DND-41 (cell line): ENCODE data around the gene TBL1X.

ENCODE experiments used
- ATAC-seq: fragments of 200-7000 bp; cut with Tn5 transposase; 3 replicates; pipeline ENCODE4 v1.9.1; 2021; ENCODE audit warnings: low read depth; ENCODE audit not compliant: insufficient read depth
- DNase-seq: peaks from one replicate; pipeline ENCODE4 v3.0.0-alpha.2; 2020
- H2AFZ ChIP-seq: 2 replicates; pipeline ENCODE4 v1.6.0; 2012; ENCODE audit warnings: low read depth, low read length
- H3K27ac ChIP-seq: 2 replicates; pipeline ENCODE4 v1.5.1; 2012; ENCODE audit warnings: low read length, inconsistent platforms
- H3K27me3 ChIP-seq: fragments of 200-600 bp; sonication (generic); 2 replicates; pipeline ENCODE4 v1.6.0; 2012; ENCODE audit warnings: low read length, mild to moderate bottlenecking, inconsistent platforms; ENCODE audit not compliant: insufficient read depth, poor library complexity
- H3K36me3 ChIP-seq: 2 replicates; pipeline ENCODE4 v1.5.1; 2012; ENCODE audit warnings: low read length, inconsistent platforms; ENCODE audit not compliant: insufficient read depth
- H3K4me1 ChIP-seq: 2 replicates; pipeline ENCODE4 v1.5.1; 2012; ENCODE audit warnings: mild to moderate bottlenecking, low read length; ENCODE audit not compliant: insufficient read depth
- H3K4me2 ChIP-seq: 2 replicates; pipeline ENCODE4 v1.6.0; 2012; ENCODE audit warnings: mild to moderate bottlenecking, moderate library complexity, low read length, inconsistent platforms; ENCODE audit not compliant: insufficient read depth
- H3K4me3 ChIP-seq, 2 experiments: fragments of 200-600 bp in 1 of 2; shearing (Covaris generic) in 1 of 2; 2 replicates each; pipeline ENCODE4 v1.5.1; 2012 to 2016; ENCODE audit warnings: inconsistent platforms in 2 of 2, low read length in 2 of 2, mild to moderate bottlenecking in 2 of 2, low read depth in 1 of 2, moderate library complexity in 1 of 2
- H3K79me2 ChIP-seq: 2 replicates; pipeline ENCODE4 v1.6.0; 2012; ENCODE audit warnings: low read length, inconsistent platforms; ENCODE audit not compliant: insufficient read depth
- H3K9ac ChIP-seq: 2 replicates; pipeline ENCODE4 v1.6.0; 2012; ENCODE audit warnings: low read depth, mild to moderate bottlenecking, inconsistent platforms, low read length, moderate library complexity
- H3K9me3 ChIP-seq: 2 replicates; pipeline ENCODE4 v1.5.1; 2012; ENCODE audit warnings: low read length, moderate library complexity, mild to moderate bottlenecking, inconsistent platforms; ENCODE audit not compliant: insufficient read depth, severe bottlenecking
- H4K20me1 ChIP-seq: 2 replicates; pipeline ENCODE4 v1.6.0; 2012; ENCODE audit warnings: low read length; ENCODE audit not compliant: insufficient read depth
- CTCF ChIP-seq: IDR thresholded peaks from 2 replicates; pipeline ENCODE4 v1.5.1; 2012; ENCODE audit warnings: borderline replicate concordance, low read length, moderate library complexity, mild to moderate bottlenecking; ENCODE audit not compliant: poor library complexity, severe bottlenecking; ENCODE audit errors: extremely low read depth
- EZH2 ChIP-seq: IDR thresholded peaks from 3 replicates; pipeline ENCODE4 v1.6.1; 2012; ENCODE audit warnings: borderline replicate concordance, low read depth, mild to moderate bottlenecking, moderate library complexity, low read length, inconsistent platforms; ENCODE audit not compliant: severe bottlenecking

Gene TBL1X

GRCh38 chrX:9644335-9644734, 179.5 kb downstream of the TBL1X start:
- no peaks in the 10 kb centered on the region for H3K79me2 ChIP-seq
- H3K4me2 ChIP-seq = no peak overlapping the region
- peak; percentile 92 for ATAC-seq
- no peak overlapping the region for H3K4me3 ChIP-seq
- H3K4me1 ChIP-seq = peaks cover 20% of the 10 kb centered on the region
- no peaks in the 10 kb centered on the region for H3K27me3 ChIP-seq
- no peak overlapping the region for H2AFZ ChIP-seq
- DNase-seq = peak; percentile 75
- TF ChIP-seq CTCF (no peak), EZH2 (no peak)
- no peaks in the 10 kb centered on the region for H3K9me3 ChIP-seq
- 0 out of 2 replicates have a peak, but pooled peaks cover 6% of the 10 kb centered on the region for H4K20me1 ChIP-seq
- no peak overlapping the region for H3K9ac ChIP-seq
- H3K36me3 ChIP-seq = no peaks in the 10 kb centered on the region
- H3K27ac ChIP-seq = no peak overlapping the region

- no peak overlapping the region for H3K4me3 ChIP-seq
- no peaks in the 10 kb centered on the region for H3K36me3 ChIP-seq
- no peak overlapping the region for H3K9ac ChIP-seq
- no peak overlapping the region for H3K27ac ChIP-seq
- H4K20me1 ChIP-seq = 0 out of 2 replicates have a peak, but pooled peaks cover 6% of the 10 kb centered on the region
- no peak for ATAC-seq
- TF ChIP-seq CTCF (no peak), EZH2 (no peak)
- no peaks in the 10 kb centered on the region for H3K79me2 ChIP-seq
- H3K4me2 ChIP-seq = no peak overlapping the region
- no peaks in the 10 kb centered on the region for H3K27me3 ChIP-seq
- no peaks in the 10 kb centered on the region for H3K9me3 ChIP-seq
- no peak overlapping the region for H2AFZ ChIP-seq
- H3K4me1 ChIP-seq = peaks cover 20% of the 10 kb centered on the region
- no peak for DNase-seq
These were observed 181.8 kb downstream of the TBL1X start for GRCh38 chrX:9646471-9647224.

- no peaks in the 10 kb centered on the region for H3K79me2 ChIP-seq
- H4K20me1 ChIP-seq = 0 out of 2 replicates have a peak, but pooled peaks cover 3% of the 10 kb centered on the region
- H3K9me3 ChIP-seq = no peaks in the 10 kb centered on the region
- peaks cover 18% of the 10 kb centered on the region for H3K4me1 ChIP-seq
- H3K9ac ChIP-seq = no peak overlapping the region
- H3K36me3 ChIP-seq = no peaks in the 10 kb centered on the region
- no peak overlapping the region for H3K4me2 ChIP-seq
- H3K4me3 ChIP-seq = no peak overlapping the region
- TF ChIP-seq EZH2 (no peak), CTCF (no peak)
- H3K27ac ChIP-seq = no peak overlapping the region
- H2AFZ ChIP-seq = no peak overlapping the region
- no peaks in the 10 kb centered on the region for H3K27me3 ChIP-seq
- no peak for DNase-seq
- no peak for ATAC-seq
These were observed 182.6 kb downstream of the TBL1X start for GRCh38 chrX:9647431-9647830.
